Kidney (tissue), 14 donors: ENCODE results near the gene CCDC6. TPM values are rescaled to one million over a fixed set of nuclear protein-coding genes. Genes with fewer than 3 reads are reported as not detected.

Source experiments
- DNase-seq, 5 donors: peaks; one replicate each; pipeline ENCODE4 v3.0.0-alpha.2; 2013 to 2020
- FAIRE-seq: peaks from 2 replicates; lab custom pipeline; 2012; peaks lifted over from hg19 to GRCh38; lab: Jason Lieb, UNC
- H3K27ac ChIP-seq, 2 donors: one replicate each; pipeline ENCODE4 v1.7.0; 2013; ENCODE audit warnings: low read depth in 2 of 2, low read length in 2 of 2, inconsistent platforms in 1 of 2
- H3K27me3 ChIP-seq: one replicate; pipeline ENCODE4 v1.7.1; 2013; ENCODE audit warnings: low read length, inconsistent platforms; ENCODE audit not compliant: control insufficient read depth, insufficient read depth
- H3K36me3 ChIP-seq, 3 donors: one replicate each; pipeline versions ENCODE4 v1.7.0 to v1.7.1; 2013; ENCODE audit warnings: low read length in 3 of 3, control low read depth in 1 of 3, inconsistent platforms in 1 of 3; ENCODE audit not compliant: insufficient read depth in 3 of 3, control insufficient read depth in 2 of 3
- H3K4me1 ChIP-seq, 3 donors: one replicate each; pipeline versions ENCODE4 v1.7.0 to v1.7.1; 2013; ENCODE audit warnings: low read length in 3 of 3, inconsistent platforms in 1 of 3, low read depth in 1 of 3; ENCODE audit not compliant: control insufficient read depth in 2 of 3, insufficient read depth in 2 of 3
- H3K4me3 ChIP-seq, 3 donors: one replicate each; pipeline versions ENCODE4 v1.7.0 to v1.8.1; 2013; ENCODE audit warnings: low read length in 3 of 3, control low read depth in 1 of 3, inconsistent platforms in 1 of 3
- H3K9ac ChIP-seq, 3 donors: one replicate each; pipeline versions ENCODE4 v1.7.0 to v1.7.1; 2013; ENCODE audit warnings: low read length in 3 of 3, control low read depth in 1 of 3, inconsistent platforms in 1 of 3
- H3K9me3 ChIP-seq, 3 donors: one replicate each; pipeline versions ENCODE4 v1.7.0 to v1.7.1; 2013; ENCODE audit warnings: low read length in 3 of 3, control low read depth in 1 of 3, inconsistent platforms in 1 of 3; ENCODE audit not compliant: control insufficient read depth in 2 of 3, insufficient read depth in 1 of 3
- CTCF ChIP-seq: IDR thresholded peaks from 3 replicates; pipeline ENCODE4 v1.5.1; 2012; ENCODE audit warnings: mild to moderate bottlenecking, moderate library complexity, borderline replicate concordance; ENCODE audit not compliant: insufficient read depth; ENCODE audit errors: extremely low read depth
- intact Hi-C: fragments of 100-400 bp; cut with DNase I; formaldehyde crosslinking; loops from one replicate; pipeline ENCODE4 v1.11.1; 2022
- polyA plus RNA-seq: library from polyadenylated mRNA; stranded (reverse); fragments of 350-450 nt; fragmentation: Illumina TruSeq; extraction: RNeasy Lipid Tissue Mini Kit (QIAGEN cat#74804); gene quantifications from one replicate; pipeline ENCODE4 v1.2.3, GENCODE V29; 2014; ENCODE audit warnings: low read depth, low replicate concordance; ENCODE audit not compliant: insufficient read depth
- total RNA-seq: library from RNA; stranded (reverse); fragmentation: NEBNext Ultra II Directional; extraction: Animal tissue kit (Norgen Biotek cat#: 25700); gene quantifications from one replicate; pipeline ENCODE4 v1.2.1, GENCODE V29; 2021
- donor health status: control.
- donor health status: control.
- donor health status: control.
- donor health status: control.
- donor health status: control.
- donor health status: DM: yes; HTN: yes; CAD: no.
- donor health status: Normal renal cell carcinoma (clear cell type).

The CCDC6 gene
- total and polyA plus RNA-seq, 2 donors from 2014 or later, result 15.5 to 47.0 TPM

DNA sequence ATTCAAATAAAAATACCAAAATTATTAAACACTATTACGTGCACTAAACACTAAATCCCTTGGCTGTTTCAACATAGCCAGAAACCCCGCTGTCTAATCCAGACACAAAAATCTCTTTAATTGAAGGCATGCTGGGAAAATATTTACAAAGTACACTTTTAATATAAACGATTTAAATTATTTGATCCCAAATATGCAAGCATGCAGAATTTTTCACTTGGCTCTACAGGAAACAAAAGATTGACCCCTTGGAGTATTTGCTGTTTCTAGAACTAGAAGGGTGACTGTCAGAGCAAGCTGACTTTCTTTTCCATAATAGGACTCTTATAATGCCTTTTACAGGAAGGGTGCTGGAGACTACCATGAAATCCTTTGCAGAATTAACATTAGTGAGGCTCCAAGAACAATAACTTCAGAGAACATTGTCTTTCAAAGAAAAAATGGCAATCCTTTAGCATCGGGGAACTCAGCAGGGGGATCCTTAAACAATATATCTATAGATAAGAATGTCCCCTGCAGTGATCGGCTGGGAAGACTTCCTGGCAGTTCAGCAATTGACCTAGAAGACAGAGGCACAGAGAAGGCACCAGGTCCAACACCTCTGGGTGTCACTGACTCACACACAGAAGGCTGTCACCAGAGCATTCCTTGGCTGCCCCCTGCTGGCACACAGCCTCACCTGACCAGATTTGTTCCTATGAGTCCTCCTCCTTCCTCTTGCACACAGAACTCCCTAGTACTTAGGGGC lies 97.3 kb downstream of the CCDC6 start:
- no peak for FAIRE-seq
- peak; percentile 58 to 80 (median 70) for DNase-seq
- Histone ChIP-seq H3K36me3 (peaks cover 7 to 38% (median 28%) of the 10 kb centered on the region in 3 donors), H3K4me1 (peaks cover 0 to 3% (median 2%) of the 10 kb centered on the region in 3 donors), H3K9ac (no peak overlapping the region), H3K27me3 (no peaks in the 10 kb centered on the region), H3K27ac (no peak overlapping the region), H3K9me3 (no peaks in the 10 kb centered on the region), H3K4me3 (no peak overlapping the region)
- peak; percentile 71 for TF ChIP-seq CTCF
- intact Hi-C loops, result loop anchor here (5.0 kb wide), 1 partner anchor 182 kb away; no protein-coding TSS in a partner anchor

GRCh38 chr10:59807629-59808620 lies 98.4 kb downstream of the CCDC6 start:
- Histone ChIP-seq H3K27ac (no peak overlapping the region), H3K27me3 (no peaks in the 10 kb centered on the region), H3K9me3 (no peaks in the 10 kb centered on the region), H3K36me3 (peaks cover 7 to 38% (median 33%) of the 10 kb centered on the region in 3 donors), H3K4me1 (peaks cover 0 to 3% (median 2%) of the 10 kb centered on the region in 3 donors), H3K4me3 (no peak overlapping the region), H3K9ac (no peak overlapping the region)
- FAIRE-seq (no peak), DNase-seq (no peak)
- no peak for TF ChIP-seq CTCF
- intact Hi-C loops, result loop anchor here (5.0 kb wide), 1 partner anchor 181 kb away; no protein-coding TSS in a partner anchor

GRCh38 chr10:59805014-59805413 lies 101.3 kb downstream of the CCDC6 start:
- Histone ChIP-seq H3K36me3 (peaks cover 4 to 24% (median 24%) of the 10 kb centered on the region in 3 donors), H3K4me3 (no peak overlapping the region), H3K9ac (no peak overlapping the region), H3K4me1 (peaks cover 0 to 3% (median 2%) of the 10 kb centered on the region in 3 donors), H3K27ac (no peak overlapping the region), H3K27me3 (no peaks in the 10 kb centered on the region), H3K9me3 (no peaks in the 10 kb centered on the region)
- peak in 4 of 5 donors; percentile 54 to 75 (median 64) for DNase-seq
- FAIRE-seq, result peak; percentile 35
- TF ChIP-seq CTCF, result peak; percentile 57
- intact Hi-C loops, result loop anchor here (5.0 kb wide), 1 partner anchor 178 kb away; no protein-coding TSS in a partner anchor
